Measurements from ENCODE around the gene SARDH.

SARDH gene

DNA sequence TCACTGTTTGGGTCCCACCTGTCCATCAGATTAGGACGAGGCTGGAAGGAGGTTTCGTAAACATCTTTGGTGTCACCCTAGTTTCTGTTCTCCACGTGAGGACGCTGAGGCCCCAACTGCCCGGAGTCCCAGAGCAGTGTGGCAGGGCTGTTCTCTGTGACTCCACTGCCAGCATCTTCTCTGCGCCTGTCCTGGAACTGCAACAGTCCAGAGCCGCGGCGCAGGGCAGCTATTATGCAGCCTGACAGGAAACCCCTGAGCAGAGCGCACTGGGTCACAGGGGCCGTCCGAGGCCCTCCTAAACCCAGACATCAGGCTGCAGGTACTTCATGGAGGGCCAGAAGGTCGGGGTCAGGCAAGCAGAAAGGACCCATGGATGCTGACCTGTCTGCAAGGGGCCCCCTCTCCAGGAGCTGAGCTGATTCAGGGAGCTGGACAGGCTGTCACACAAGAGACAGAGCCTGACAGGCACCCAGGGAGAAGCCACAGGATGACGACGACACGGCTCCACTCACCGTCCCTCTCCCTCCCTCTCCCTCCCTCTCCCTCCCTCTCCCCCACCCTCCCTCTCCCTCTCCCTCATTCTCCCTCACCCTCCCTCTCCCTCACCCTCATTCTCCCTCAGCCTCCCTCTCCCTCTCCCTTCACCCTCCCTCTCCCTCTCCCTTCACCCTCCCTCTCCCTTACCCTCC is 70.2 kb downstream of the SARDH start:
- no peak for TF ChIP-seq ZNF416 (tag by site-specific recombination; IDR thresholded peaks at IDR 0.05)
- TF ChIP-seq ZNF600 (tag by site-specific recombination; IDR thresholded peaks at IDR 0.05), result 0 out of 2 replicates have a peak, but pooled peaks have one; percentile 34
- Histone ChIP-seq H3K4me1 (ENCODE audit: control insufficient read depth, insufficient read depth, low read length) (no peaks in the 10 kb centered on the region), H3K36me3 (ENCODE audit: control insufficient read depth in 2 of 2, insufficient read depth in 1 of 2, low read length in 2 of 2) (no peaks in the 10 kb centered on the region), H3K27ac (ENCODE audit: extremely low read depth, low read depth, low read length) (no peak overlapping the region), H3K9me3 (ENCODE audit: control insufficient read depth, insufficient read depth, low read depth, low read length) (no peaks in the 10 kb centered on the region), H3K4me3 (ENCODE audit: low read depth, low read length) (no peak overlapping the region)
- CTCF ChIA-PET, result no interaction called here
- POLR2A ChIA-PET, result no interaction called here

- CTCF ChIA-PET, result no interaction called here
- POLR2A ChIA-PET, result interaction anchor here (0.6 kb wide), 1 partner anchor 57 kb away, joined by 4 read pairs; no protein-coding TSS in a partner anchor
Observed at GRCh38 chr9:133666845-133667244, 71.3 kb downstream of the SARDH start.

DNA sequence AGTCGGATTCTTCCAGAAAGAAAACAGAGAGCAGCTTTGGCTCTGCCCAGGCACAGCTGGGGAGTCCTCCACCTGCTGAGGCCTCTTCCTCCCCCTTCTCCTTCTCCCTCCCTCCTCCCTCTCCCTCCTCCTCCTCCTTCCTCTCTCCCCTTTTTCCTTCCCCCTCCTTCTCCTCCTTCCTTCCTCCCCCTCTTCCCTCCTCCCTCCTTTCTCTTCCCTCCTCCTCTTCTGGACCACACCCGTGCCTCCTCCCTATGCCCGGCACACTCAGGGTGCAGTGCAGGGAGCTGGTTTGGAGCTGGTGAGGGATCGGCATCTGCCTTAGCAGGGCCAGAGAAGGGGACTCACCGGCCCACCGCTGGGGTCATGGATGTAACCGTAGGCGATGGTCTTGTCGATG is 71.8 kb downstream of the SARDH start:
- no peaks in the 10 kb centered on the region for H3K36me3 ChIP-seq (ENCODE audit: control insufficient read depth in 2 of 2, insufficient read depth in 1 of 2, low read length in 2 of 2)
- CTCF ChIA-PET, result no interaction called here
- TF ChIP-seq ZFHX2 (tag by site-specific recombination; conservative IDR thresholded peaks at IDR 0.05) (0 out of 2 replicates have a peak, but pooled peaks have one; percentile 33), EGR2 (tag by site-specific recombination; IDR thresholded peaks at IDR 0.05; ENCODE audit: low read depth) (peak; percentile 68), KLF1 (tag by site-specific recombination; IDR thresholded peaks at IDR 0.05) (peak; percentile 85), ZNF366 (tag by site-specific recombination; conservative IDR thresholded peaks at IDR 0.05) (0 out of 2 replicates have a peak, but pooled peaks have one; percentile 24), ZNF341 (tag by site-specific recombination; IDR thresholded peaks at IDR 0.05; ENCODE audit: low read depth) (no peak), ZNF398 (tag by site-specific recombination; IDR thresholded peaks at IDR 0.05) (peak; percentile 64)
- TF ChIP-seq, protein P1, sequence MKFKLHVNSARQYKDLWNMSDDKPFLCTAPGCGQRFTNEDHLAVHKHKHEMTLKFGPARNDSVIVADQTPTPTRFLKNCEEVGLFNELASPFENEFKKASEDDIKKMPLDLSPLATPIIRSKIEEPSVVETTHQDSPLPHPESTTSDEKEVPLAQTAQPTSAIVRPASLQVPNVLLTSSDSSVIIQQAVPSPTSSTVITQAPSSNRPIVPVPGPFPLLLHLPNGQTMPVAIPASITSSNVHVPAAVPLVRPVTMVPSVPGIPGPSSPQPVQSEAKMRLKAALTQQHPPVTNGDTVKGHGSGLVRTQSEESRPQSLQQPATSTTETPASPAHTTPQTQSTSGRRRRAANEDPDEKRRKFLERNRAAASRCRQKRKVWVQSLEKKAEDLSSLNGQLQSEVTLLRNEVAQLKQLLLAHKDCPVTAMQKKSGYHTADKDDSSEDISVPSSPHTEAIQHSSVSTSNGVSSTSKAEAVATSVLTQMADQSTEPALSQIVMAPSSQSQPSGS (tag by site-specific recombination; IDR thresholded peaks at IDR 0.05; ENCODE audit: low read depth), result no peak
- POLR2A ChIA-PET, result interaction anchor here (0.6 kb wide), 1 partner anchor 57 kb away, joined by 4 read pairs; no protein-coding TSS in a partner anchor
- H3K4me1 ChIP-seq (ENCODE audit: control insufficient read depth, insufficient read depth, low read length), result no peaks in the 10 kb centered on the region
- no peak overlapping the region for H3K4me3 ChIP-seq (ENCODE audit: low read depth, low read length)
- no peaks in the 10 kb centered on the region for H3K9me3 ChIP-seq (ENCODE audit: control insufficient read depth, insufficient read depth, low read depth, low read length)
- H3K27ac ChIP-seq (ENCODE audit: extremely low read depth, low read depth, low read length), result no peak overlapping the region

More at GRCh38 chr9:133666845-133667244, 71.3 kb downstream of the SARDH start:
- Histone ChIP-seq H3K36me3 (ENCODE audit: control insufficient read depth in 2 of 2, insufficient read depth in 1 of 2, low read length in 2 of 2) (no peaks in the 10 kb centered on the region), H3K27ac (ENCODE audit: extremely low read depth, low read depth, low read length) (no peak overlapping the region), H3K4me3 (ENCODE audit: low read depth, low read length) (no peak overlapping the region), H3K4me1 (ENCODE audit: control insufficient read depth, insufficient read depth, low read length) (no peaks in the 10 kb centered on the region), H3K9me3 (ENCODE audit: control insufficient read depth, insufficient read depth, low read depth, low read length) (no peaks in the 10 kb centered on the region)
- TF ChIP-seq ZNF140 (tag by site-specific recombination; IDR thresholded peaks at IDR 0.05) (no peak), ZNF664 (tag by site-specific recombination; IDR thresholded peaks at IDR 0.05) (no peak), KLF17 (tag by site-specific recombination; IDR thresholded peaks at IDR 0.05) (no peak), ZNF558 (tag by site-specific recombination; IDR thresholded peaks at IDR 0.05) (no peak), ZNF548 (tag by site-specific recombination; IDR thresholded peaks at IDR 0.05) (no peak), ZNF777 (tag by site-specific recombination; IDR thresholded peaks at IDR 0.05; ENCODE audit: borderline replicate concordance) (no peak), ZNF549 (tag by site-specific recombination; IDR thresholded peaks at IDR 0.05) (no peak), HOXA7 (CRISPR knock-in tag; IDR thresholded peaks at IDR 0.05; ENCODE audit: borderline replicate concordance) (no peak), ZBTB49 (tag by site-specific recombination; IDR thresholded peaks at IDR 0.05; ENCODE audit: low read depth) (no peak), ZNF621 (tag by site-specific recombination; IDR thresholded peaks at IDR 0.05) (no peak)
- TF ChIP-seq, protein P2, sequence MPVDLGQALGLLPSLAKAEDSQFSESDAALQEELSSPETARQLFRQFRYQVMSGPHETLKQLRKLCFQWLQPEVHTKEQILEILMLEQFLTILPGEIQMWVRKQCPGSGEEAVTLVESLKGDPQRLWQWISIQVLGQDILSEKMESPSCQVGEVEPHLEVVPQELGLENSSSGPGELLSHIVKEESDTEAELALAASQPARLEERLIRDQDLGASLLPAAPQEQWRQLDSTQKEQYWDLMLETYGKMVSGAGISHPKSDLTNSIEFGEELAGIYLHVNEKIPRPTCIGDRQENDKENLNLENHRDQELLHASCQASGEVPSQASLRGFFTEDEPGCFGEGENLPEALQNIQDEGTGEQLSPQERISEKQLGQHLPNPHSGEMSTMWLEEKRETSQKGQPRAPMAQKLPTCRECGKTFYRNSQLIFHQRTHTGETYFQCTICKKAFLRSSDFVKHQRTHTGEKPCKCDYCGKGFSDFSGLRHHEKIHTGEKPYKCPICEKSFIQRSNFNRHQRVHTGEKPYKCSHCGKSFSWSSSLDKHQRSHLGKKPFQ (tag by site-specific recombination; IDR thresholded peaks at IDR 0.05), result no peak
- TF ChIP-seq, protein P3, sequence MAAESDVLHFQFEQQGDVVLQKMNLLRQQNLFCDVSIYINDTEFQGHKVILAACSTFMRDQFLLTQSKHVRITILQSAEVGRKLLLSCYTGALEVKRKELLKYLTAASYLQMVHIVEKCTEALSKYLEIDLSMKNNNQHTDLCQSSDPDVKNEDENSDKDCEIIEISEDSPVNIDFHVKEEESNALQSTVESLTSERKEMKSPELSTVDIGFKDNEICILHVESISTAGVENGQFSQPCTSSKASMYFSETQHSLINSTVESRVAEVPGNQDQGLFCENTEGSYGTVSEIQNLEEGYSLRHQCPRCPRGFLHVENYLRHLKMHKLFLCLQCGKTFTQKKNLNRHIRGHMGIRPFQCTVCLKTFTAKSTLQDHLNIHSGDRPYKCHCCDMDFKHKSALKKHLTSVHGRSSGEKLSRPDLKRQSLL (tag by site-specific recombination; IDR thresholded peaks at IDR 0.05), result no peak

Data from HEK293 (cell line).